CD1c-positive myeloid dendritic cell (primary cell): ENCODE results near the gene ANO10.
"Not testable (repeated sequence)": the region's sequence is repeated elsewhere in the genome, so short reads cannot be mapped to it uniquely, and the experiment has no call there.

Source experiments
- DNase-seq: peaks from one replicate; pipeline ENCODE4 v3.0.0-alpha.2; 2016; ENCODE audit errors: extremely low spot score

The ANO10 gene

GRCh38 chr3:43621656-43622432, at the start of gene ANO10:
Gene ANO10 (minus strand): TSS chr3:43622011. CDS start chr3:43605852, 16,159 bp downstream.
- peak; percentile 98 for DNase-seq

- no peak for DNase-seq
Observed at GRCh38 chr3:43670635-43671522, 49.1 kb upstream of the ANO10 start.

DNA sequence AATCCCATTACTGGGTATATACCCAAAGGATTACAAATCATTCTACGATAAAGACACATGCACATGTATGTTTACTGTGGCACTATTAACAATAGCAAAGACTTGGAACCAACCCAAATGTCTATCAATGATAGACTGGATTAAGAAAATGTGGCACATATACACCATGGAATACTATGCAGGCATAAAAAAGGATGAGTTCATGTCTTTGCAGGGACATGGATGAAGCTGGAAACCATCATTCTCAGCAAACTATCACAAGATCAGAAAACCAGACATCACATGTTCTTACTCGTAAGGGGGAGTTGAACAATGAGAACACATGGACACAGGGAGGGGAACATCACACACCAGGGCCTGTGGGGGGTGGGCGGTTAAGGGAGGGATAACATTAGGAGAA, 43.2 kb upstream of the ANO10 start:
- DNase-seq: not testable (repeated sequence)

- DNase-seq: not testable (repeated sequence)
Observed at GRCh38 chr3:43661376-43661775, 39.6 kb upstream of the ANO10 start.

DNA sequence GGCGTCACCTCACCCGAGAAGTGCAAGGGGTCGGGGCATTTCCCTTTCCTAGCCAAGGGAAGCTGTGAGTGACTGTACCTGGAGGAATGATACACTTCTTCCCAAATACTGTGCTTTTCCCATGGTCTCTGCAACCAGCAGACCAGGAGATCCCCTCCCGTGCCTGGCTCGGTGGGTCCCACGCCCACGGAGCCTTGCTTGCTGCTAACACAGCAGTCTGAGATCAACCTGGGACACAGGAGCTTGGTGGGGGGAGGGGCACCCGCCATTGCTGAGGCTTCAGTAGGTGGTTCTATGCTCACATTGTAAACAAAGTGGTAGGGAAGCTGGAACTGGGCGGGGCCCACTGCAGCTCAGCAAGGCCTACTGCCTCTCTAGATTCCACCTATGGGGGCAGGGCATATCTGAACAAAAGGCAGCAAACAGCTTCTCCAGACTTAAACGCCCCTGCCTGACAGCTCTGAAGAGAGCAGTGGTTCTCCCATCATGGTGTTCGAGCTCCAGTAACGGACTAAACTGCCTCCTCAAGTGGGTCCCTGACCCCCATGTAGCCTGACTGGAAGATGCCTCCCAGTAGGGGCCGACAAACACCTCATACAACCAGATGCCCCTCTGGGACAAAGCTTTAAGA, 37.6 kb upstream of the ANO10 start:
- DNase-seq: no peak

DNA sequence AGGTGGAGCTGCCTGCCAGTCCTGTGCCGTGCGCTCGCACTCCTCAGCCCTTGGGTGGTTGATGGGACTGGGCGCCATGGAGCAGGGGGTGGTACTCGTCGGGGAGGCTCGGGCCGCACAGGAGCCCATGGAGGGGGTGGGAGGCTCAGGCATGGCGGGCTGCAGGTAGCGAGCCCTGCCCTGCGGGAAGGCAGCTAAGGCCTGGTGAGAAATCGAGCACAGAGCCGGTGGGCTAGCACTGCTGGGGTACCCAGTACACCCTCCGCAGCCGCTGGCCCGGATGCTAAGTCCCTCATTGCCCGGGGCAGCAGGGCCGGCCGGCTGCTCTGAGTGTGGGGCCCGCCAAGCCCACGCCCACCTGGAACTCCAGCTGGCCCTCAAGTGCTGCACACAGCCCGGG, 34.6 kb upstream of the ANO10 start:
- DNase-seq: not testable (repeated sequence)

- DNase-seq: no peak
Observed at GRCh38 chr3:43650345-43650744, 28.5 kb upstream of the ANO10 start.

GRCh38 chr3:43649365-43649968, 27.7 kb upstream of the ANO10 start:
- DNase-seq: no peak

DNA sequence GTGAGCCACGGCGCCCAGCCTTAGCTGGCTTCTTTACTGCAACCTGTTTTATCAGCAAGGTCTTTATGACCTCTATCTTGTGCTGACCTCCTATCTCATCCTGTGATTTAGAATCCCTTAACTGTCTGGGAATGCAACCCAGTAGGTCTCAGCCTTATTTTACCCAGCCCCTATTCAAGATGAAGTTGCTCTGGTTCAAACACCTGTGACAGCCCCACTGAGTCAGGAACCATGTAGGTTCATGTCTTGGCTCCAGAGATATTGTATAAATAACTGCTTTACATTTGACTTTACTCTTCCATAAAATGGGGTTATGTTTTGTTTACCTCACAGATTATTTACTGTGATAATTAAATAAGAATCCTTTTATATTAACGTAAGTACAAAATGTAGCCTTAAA, 27.1 kb upstream of the ANO10 start:
- no peak for DNase-seq

GRCh38 chr3:43647331-43648166, 25.7 kb upstream of the ANO10 start:
- DNase-seq: no peak

GRCh38 chr3:43644443-43644842, 22.6 kb upstream of the ANO10 start:
- no peak for DNase-seq

GRCh38 chr3:43641306-43642114, 19.7 kb upstream of the ANO10 start:
- peak; percentile 2 for DNase-seq

DNA sequence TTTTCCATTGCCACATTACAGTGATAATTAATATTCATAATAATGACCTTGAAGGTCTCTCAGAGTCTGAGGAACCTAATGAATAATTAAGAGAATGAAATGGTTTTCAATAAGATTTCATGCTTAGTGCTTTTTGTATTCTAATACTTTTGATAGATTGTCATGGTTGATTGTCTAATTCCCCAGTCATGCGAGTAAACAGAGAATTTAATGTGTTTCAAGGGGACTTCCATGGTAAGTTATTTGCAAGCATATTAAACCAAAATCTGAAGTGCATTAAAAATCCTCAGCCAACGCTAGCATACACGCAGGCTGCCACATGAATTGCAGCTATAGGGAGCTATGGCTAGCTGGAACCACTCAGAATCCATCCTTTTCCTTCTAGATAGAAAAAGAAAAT, 18.9 kb upstream of the ANO10 start:
- no peak for DNase-seq

GRCh38 chr3:43638594-43639447, 17.0 kb upstream of the ANO10 start:
- peak; percentile 5 for DNase-seq

GRCh38 chr3:43637702-43638101, 15.9 kb upstream of the ANO10 start:
- no peak for DNase-seq

- DNase-seq: no peak
Observed at GRCh38 chr3:43632986-43633385, 11.2 kb upstream of the ANO10 start.

DNA sequence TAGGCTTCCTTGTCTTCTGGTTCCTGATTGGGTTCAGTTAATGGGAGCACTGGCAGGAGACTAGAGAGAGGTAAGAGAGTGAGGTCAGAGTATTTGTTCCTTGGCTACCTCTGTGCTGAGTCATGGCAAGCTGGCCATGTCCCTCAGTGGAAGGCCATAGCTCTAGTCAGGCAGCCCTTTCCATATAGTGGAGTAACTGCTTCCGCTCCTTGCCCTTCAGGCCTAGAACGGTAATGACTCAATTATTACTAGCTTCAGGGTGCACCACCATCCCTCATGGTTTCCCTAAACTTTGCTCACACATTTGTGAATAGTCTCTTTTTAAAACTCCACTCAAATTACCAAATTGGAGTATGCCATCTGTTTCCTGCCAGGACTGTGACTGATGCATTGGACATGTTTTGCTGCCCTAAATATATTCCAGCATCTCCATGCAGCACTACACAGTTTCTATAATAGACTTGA, 10.5 kb upstream of the ANO10 start:
- no peak for DNase-seq

- DNase-seq: no peak
Observed at GRCh38 chr3:43629741-43630140, 7.9 kb upstream of the ANO10 start.

DNA sequence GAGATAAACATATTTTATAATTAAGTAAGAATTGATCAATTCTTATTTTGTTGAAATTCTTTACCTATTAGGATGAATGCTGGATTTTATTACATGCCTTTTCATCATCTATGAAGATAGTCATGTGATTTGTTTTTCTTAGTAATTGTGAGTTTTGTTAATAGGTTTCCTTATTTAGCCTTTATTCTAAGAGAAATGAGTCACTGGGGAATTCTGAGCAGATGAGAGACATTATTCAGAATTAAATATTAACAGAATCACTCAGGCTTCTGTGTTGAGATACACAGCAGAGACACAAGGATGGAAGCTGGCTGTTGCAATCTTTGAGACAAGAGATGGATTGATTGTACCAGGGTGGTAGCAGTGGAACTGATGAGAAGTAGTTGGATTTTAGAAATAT, 7.4 kb upstream of the ANO10 start:
- no peak for DNase-seq
